GM12872 (cell line): ENCODE data around the gene AK8.

ENCODE experiments used
- CTCF ChIP-seq: IDR thresholded peaks from 3 replicates; pipeline ENCODE4 v1.5.1; 2011; ENCODE audit warnings: low read depth, mild to moderate bottlenecking, low read length, moderate library complexity; ENCODE audit not compliant: insufficient read depth

The AK8 gene

GRCh38 chr9:132877824-132878694, at the start of gene AK8:
AK8 (minus strand) TSS chr9:132878284; CDS start chr9:132878255, 29 bp downstream.
- no peak for TF ChIP-seq CTCF

- TF ChIP-seq CTCF = no peak
Measured at GRCh38 chr9:132927704-132928103, 49.6 kb upstream of the AK8 start.

- TF ChIP-seq CTCF = no peak
Measured at GRCh38 chr9:132923346-132923902, 45.3 kb upstream of the AK8 start.

- no peak for TF ChIP-seq CTCF
Measured at GRCh38 chr9:132919614-132920268, 41.7 kb upstream of the AK8 start.

- no peak for TF ChIP-seq CTCF
Measured at GRCh38 chr9:132914924-132915323, 36.8 kb upstream of the AK8 start.

- no peak for TF ChIP-seq CTCF
Measured at GRCh38 chr9:132912131-132912530, 34.0 kb upstream of the AK8 start.

- TF ChIP-seq CTCF = no peak
Measured at GRCh38 chr9:132910376-132910775, 32.3 kb upstream of the AK8 start.
